ENCODE measurements around the gene CTNNA2.

DNA sequence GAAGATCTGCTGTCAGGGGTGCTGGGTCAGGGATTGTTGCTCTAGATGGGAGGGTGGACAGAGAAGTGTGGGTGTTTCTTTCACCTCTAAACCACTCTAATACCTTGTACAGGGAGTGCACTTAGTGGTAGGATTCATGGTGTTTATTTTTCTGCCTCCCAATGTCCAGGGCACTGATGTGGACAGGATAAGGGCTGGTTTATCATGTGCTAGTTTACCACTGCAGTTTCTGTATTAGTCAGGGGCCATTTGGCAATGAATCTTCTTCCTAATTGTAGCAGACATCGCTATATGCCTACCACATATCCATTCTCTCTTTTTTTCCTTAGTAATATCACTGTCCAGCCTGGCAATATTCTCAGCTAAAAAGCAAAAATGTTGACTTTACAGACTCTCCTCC is 842.0 kb downstream of the CTNNA2 start:
- TF ChIP-seq, protein P1, sequence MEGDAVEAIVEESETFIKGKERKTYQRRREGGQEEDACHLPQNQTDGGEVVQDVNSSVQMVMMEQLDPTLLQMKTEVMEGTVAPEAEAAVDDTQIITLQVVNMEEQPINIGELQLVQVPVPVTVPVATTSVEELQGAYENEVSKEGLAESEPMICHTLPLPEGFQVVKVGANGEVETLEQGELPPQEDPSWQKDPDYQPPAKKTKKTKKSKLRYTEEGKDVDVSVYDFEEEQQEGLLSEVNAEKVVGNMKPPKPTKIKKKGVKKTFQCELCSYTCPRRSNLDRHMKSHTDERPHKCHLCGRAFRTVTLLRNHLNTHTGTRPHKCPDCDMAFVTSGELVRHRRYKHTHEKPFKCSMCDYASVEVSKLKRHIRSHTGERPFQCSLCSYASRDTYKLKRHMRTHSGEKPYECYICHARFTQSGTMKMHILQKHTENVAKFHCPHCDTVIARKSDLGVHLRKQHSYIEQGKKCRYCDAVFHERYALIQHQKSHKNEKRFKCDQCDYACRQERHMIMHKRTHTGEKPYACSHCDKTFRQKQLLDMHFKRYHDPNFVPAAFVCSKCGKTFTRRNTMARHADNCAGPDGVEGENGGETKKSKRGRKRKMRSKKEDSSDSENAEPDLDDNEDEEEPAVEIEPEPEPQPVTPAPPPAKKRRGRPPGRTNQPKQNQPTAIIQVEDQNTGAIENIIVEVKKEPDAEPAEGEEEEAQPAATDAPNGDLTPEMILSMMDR (IDR thresholded peaks at IDR 0.05): no peak
- no peak for TF ChIP-seq POLR2A (IDR thresholded peaks at IDR 0.05)
